HT1080 (cell line): ENCODE data around the gene FAAP100. TPM values are rescaled to one million over a fixed set of nuclear protein-coding genes. Genes with fewer than 3 reads are reported as not detected.

Experiments used
- DNase-seq: peaks from one replicate; pipeline ENCODE4 v3.0.0-alpha.2; 2015; ENCODE audit warnings: low read depth
- total RNA-seq: library from RNA; depleted of rRNA; stranded (reverse); fragments of >200 nt; shearing (Covaris generic); gene quantifications from 2 replicates; pipeline ENCODE4 v1.2.3, GENCODE V29; 2014

The FAAP100 gene
- total RNA-seq, 1 experiment from 2014 or later, result 31.6 TPM

DNA sequence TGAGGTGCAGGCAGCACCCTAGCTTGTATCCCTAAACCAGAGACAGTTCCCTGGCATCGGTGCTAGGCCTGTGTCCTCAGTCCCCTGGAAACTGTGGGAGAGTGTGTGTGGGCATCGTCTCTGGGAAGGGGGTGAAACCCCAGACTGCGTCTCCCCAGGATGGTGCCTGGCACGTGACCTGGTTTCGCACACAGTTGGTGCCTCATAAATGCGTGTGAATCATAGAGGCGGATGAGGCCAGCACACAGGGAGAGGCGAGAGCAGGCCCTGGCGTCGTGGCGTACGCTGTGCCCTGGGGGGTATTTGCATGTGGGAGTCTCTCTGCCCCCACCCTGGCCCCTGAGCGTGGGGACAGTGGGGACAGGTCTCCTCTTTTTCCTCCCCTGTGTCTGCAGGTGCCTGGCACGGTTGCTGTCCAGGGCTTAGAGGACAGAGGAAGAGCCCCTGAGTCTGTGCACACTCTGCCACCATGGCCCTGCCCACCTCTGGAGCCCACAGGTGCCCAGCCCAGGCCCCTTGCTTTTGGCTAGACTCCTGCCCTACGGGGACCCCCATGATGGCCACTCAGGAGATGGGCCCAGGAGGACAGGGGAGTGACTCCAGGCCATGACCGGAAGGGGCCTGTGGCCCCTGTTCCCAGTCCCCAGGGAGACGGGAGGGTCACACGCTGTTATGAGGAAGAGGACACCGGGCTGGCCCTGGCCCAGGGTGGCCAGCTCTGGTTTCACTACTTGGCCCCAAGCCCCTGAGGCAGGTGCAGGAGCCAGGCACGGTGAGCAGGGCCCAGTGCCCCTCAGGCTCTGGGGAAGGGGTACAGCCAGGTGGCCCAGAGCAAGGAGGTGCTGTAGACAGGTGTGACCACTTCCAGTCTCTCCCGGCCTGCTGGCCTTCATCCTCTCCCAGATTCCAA is 25.2 kb downstream of the FAAP100 start:
- no peak for DNase-seq

DNA sequence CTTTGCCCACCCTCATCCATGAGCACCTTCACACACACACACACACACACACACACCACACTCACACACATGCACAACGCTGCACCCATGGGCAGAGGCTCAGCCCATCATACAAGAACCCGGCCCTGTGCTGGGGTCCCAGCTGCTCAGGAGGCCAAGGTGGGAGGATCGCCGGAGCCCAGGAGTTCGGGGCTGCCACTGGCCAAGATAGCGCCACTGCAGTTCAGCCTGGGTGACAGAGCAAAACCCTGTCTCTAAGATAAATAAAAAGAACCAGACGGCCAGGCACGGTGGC is 27.3 kb downstream of the FAAP100 start:
- no peak for DNase-seq

DNA sequence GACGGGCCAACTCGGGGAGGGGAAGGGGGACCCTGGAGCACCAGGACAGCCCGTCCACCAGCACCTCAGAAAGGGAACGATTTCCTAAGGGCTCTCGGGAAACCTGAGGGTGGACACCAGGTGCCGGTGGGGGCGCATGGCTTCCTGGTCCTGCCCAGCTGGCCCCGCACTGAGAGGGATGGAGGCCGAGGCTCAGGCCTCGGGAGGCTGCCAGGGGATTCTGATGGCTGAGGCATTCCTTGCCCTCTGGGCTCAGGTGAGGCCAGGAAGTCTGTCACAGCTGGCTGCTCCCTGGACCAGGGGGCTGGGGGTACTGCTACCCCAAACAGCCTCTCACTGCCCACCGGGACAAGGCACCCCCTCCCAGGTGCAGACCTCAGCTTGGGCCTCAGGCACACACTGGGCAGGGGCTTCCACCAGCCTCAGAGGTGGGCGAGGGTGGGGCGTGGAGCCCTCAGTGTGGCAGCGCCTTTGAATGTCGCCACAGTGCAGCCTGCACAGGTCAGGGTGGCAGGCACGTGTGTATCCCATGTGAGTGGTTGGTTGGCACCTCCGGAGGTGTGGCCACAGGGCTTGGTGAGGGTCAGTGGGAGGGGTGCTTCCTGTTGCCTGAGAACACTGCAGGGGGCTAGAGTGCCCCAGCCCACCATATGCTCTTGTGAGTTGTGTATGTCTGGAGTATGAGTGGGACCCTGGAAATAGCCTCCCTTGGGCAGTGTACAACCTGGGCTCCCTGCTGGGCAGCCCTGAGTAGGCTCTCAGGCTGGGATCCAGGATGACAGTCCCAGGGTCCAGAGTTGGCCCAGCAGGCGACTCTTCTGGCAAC is 27.9 kb downstream of the FAAP100 start:
- no peak for DNase-seq

DNA sequence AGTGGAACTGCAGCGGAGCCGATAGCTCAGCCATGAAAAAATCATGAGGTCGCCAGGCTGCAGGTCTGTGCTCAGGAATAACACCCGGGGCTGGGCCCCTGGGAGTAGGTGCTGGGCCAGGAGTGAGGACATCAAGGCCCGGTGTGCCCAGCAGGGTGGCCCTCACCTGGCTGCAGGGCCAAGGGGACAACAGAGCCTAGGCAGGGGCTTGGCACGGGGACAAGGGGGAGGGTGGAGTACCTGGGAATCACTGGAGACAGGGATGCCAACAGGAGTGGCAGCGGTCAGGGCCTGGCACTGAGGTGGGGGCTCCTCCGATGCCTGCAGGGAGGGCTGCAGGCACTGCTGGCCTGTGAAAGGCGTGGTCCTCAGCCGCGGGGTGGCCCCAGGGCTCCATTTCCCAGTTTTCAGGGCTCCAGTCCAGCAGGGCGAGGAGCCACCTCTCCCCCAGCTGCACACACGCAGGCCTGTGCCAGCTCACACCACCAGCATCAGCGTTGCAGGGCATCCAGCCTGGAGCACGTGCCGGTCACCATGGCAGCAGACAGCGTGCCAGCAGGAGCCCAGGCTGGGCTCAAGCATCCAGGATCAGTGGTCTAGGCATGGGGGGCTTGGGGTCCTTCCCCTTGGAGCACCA is 28.6 kb downstream of the FAAP100 start:
- peak; percentile 56 for DNase-seq

DNA sequence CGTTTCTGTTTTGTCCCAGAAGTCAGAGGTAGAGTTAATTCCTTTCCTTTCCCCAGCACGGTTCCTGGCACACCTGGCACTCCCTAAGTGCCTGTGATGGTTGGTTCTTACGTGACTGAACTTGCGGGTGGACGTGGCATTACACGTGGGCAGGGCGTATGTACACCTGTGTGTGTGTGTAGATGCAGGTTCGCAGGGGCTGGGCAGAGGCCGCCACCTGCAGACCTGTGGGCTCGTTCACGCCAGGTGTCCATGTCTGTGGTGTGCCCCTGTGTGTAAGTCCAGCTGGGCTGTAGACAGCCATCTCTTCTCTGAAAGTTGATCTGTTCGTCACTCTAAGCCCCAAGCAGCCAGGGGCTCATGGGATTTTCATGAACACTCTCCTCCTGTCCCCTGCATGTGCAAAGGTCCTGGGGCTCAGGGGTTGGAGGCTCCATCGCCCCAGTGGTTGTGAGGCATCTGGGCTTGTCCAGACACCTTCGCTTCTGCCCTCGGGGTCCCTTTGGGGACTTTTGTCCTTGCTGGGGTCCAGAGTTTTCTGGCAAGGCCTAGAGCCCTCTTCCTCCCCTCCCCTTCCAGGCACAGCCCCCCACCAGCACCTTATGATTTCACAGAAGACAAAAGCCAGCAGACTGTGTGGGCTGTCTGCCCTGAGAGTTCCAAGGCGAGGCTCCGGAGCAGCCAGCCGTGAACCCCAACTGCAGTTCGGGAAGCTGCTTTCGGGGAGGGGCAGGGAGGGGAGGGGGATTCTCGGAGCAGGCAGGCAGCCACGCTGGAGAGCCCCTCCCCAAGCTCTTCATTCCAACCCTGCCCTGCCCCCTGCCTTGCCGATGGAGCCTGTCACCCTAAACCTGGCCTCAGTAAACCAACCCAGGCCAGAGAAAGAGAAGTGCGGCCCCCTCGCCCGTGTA is 29.4 kb downstream of the FAAP100 start:
- DNase-seq, result no peak

DNA sequence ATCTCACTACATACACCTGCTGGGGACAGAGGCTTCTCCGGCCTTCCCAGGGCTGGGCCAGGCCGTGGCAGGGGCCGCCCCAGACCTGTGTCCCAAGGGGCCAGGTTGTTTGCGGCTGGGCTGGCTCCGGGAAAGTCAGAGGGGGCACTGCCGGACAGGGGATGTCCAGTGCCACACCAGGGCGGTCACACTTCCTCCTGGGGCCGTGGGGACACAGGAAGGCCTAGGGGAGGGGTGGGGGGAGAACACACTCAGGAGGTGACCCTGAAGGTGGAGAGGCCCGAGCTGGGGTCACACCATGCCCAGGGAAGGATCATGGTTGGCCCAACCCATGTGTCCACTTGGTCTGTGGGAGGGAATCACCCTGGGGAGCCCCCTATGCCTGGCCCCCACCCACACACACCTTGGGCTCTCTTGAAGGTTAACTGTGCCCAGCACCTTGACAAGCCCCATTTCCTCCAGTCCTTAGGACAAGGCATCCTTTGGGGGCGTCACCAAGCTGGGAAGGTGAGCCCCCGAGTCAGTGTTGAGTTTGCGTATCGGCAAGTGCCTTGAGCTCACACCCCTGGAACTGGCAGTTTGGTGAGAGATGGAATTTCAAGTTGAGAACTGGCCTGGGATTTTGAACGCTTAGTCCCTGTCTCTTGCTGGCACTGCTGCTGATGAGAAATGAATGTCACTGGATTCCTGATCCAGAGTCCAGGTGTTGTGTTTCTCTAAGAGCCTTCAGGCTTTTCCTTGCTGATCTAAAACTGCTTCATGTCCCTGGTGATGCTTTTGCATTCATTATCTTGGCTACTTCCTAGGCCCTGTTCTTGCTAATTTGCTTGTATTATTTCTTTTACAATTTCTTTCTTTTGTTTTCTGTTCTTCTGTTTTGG is 31.9 kb downstream of the FAAP100 start:
- DNase-seq, result no peak

DNA sequence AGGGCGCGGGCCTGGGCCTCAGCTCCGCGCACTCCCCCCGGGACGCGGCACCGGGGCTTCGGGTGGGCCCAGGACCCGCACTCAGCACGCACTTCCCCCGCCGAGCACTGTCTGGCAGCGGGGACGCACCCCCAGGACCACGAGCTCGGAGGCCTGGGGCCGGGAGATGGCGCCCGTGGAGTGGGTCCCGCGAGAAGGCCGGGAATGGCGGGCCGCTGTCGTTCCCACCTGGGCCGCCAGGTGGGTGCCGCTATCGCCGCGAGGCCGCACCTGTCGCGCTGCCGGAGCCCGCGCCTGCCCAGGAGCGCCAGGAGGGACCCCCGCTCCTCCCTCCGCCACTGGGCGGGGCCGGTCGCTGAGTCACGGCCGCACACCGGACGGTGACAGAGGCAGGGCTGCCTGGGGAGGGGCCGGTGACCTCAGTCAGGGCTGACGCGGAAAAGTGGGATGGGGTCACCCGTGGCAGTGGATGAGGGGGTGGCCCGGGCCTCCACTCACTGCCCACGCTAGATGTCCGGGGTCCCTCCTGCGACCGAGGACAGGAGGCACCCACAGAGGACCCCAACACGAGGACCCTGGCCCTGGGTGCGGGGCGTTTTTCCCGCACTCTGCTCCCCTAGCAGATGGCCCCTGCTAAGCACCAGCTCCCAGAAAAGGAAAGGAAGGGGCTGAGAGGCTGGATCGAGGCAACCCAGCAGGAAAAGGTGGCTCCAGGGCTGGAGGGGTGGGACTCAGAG is 32.7 kb downstream of the FAAP100 start:
- DNase-seq, result no peak

DNA sequence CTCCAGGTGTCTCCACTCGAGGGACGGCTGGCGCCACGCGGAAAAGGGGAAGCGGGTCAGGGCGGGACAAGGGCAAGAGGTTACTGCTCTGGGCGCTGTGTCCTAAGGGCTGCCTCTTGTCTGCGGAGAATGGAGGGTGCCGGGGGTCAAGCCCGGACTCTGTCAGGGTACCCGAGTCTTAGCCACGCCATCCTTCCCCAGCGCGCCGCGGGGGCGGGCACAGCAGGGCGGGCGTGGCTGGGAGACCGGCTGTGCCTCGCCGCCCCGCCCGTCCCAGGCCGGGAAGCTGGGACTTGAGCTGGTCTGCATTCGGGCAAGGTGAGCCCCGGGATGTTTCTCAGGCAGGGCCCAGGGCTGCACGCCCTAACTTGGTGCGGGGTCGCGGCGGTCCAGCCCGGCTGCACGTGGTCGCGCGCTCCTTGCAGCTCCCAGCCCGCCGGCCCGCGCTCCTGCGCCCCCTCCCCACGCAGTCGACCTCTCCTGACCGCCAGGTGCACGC is 33.3 kb downstream of the FAAP100 start:
- no peak for DNase-seq

DNA sequence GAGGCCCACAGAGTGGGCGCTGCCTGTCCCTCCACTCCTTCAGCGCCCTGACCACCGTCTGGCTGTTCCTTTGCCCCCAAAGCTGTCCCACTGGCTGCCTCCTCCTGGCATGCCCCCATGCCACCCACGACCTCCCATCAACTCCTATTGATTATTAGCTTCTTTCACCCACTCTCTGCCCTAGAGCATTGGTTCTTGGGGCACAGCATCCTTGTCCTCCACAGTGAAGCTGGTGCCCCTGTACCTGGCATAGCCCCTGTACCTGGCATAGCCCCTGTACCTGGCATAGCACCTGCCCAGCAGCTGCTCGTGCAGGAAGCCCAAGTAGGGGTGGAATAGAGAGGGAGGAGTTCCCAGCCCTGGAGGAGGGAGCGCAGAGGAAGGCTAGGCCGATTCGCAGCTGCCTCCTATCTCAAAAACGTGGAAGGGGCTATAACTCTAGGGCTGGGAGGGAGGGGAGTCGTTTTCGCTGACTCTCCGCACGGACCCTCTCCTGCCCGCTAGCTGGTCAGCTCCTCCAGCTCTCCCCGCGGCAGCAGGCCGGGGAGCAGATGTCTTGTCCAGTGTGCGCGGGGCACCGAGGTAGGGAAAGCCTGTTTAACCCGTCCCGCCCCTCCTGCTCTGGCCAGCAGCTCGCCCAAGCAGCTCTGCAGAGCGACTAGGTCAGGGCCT is 33.9 kb downstream of the FAAP100 start:
- no peak for DNase-seq

DNA sequence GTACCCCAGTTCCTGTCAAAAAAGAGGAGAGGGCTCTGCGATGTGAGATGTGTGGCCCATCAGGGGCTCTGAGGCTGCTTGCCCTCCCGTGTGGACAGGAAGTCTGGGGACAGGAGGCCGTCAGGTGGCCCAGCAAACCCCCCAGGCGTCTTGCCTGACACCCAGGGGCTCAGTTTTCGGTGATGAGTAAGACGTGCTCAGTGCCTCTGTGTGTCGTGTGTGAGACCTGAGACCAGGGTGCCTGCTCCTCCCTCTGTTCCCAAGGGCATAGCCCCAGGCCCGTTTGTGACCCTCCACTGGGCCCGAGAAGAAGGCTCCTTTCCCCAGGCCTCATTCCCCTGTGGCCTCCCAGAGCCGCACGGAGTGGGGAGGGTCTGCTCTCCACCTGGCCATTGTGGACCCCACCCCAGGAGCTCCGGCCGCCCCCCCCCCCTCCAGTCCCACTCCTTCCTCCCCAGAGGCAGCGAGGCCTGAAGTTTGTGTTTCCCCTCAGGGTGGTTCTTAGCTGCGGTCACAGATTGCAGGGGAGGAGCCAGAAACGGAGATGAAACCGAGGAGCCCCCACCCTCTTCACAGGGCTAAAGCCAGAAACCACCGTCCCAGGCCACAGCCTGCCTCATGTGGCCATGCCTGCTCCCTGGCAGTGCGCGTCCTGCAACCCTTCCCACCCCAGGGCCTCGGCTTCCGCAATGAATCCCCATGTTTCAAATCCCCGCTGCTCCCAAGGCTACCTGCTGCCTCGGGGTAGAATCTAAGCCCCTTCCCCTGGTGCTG is 34.6 kb downstream of the FAAP100 start:
- DNase-seq, result no peak

DNA sequence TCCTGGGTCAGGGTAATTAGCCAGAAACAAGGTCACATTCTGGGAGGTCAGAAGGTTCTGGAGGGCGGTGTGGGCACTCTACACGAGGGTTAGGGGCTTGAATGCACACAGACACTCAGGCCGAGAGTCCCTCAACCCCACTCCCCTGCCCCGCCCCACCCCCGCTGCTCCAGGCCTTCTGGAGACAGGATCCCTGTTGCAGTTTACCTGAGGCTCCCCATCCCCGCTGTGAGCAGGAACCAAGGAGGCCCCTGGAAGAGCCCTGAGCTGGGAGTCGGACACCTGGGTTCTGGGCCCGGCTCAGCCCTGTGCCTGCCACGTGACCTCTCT is 35.2 kb downstream of the FAAP100 start:
- DNase-seq, result no peak

DNA sequence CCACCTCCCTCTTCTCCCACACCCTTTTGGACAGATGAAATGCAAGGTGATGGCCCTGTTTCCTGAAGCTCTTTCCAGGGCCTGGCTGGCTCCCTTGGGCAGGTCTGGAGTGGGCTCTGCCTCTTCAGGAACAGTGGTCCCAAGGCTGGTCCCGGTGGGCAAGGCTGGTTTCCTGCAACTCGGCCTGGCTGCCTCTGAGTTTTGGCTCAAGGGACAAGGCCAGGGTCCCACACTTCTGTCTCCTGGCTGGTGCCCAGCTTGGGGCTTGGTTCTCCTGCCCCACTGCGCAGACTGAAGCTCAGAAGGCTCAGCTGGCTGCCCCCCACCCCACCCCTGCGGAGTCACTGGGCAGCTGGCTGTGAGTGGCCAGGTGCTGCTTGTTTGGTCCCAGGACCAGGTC is 35.7 kb downstream of the FAAP100 start:
- DNase-seq, result no peak

DNA sequence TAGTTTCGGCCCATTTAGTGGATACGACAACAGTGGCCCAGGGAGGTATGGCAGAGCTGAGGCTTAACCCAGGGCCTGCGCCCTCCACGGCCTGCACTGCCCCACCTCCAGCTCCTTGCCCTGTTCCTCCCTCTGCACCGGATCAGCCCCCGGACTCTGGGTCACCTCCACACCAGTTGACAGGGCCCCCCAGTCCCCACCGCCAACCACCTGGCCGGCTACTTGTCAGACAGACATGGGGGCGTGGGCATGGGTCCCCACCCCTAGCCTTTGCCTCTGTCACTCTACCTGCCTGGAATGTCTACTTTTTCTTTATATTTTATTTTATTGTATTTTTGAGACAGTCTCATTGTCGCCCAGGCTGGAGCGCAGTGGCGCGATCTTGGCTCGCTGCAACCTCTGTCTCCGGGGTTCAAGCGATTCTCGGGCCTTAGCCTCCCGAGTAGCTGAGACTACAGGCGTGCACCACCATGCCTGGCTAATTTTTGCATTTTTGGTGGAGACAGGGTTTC is 36.6 kb downstream of the FAAP100 start:
- no peak for DNase-seq

DNA sequence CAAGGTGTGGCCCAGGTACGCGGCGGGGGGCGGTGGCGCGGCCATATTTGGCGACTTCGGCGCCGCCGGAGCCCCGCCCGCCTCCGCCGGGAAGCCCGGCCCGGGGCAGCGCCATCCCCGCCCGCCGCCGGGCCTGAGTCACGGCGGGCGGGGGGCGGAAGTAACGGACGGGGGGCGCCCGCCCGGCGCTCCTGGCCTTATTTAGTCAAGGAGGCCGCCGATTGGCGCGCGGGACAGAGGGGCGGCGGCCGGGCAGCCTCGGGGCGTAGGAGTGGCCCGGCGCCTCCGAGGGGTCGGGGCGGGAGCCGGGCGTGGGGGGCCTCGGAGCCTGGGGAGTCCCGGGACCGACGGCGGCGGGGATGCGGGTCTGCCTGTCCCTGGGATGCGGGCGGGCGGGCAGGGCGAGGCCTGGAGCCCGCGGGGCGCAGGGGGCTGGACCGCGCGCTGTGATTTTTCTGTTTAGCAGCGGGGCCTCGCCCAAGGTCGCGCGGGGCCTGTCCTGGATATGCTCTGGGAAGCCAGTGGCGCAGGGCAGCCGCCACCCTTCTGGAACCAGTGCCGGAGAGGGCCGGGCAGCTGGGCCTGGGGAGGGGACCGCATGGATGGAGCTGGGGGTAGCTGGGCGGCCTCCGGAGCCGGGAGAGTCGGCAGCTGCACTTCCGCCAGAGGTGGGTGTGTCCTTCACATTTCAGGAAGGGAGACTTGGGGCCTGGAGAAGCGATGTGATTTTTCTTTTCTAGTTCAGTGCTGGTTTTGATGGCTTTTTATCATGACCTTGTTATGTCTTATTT is 37.2 kb downstream of the FAAP100 start:
- DNase-seq, result peak; percentile 83

DNA sequence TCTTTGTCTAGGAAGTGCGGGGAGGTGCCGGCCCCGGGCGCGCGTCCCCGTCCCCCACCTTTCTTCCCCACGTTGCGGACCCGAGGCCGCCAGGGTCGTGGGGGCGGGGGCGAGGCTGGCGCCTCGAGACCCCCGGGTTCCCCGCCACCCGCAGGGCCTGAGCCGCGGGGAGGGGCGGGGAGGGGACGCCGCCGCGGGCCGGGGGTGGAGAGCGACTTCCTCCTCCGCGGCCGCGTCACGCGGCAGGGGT is 37.7 kb downstream of the FAAP100 start:
- no peak for DNase-seq

DNA sequence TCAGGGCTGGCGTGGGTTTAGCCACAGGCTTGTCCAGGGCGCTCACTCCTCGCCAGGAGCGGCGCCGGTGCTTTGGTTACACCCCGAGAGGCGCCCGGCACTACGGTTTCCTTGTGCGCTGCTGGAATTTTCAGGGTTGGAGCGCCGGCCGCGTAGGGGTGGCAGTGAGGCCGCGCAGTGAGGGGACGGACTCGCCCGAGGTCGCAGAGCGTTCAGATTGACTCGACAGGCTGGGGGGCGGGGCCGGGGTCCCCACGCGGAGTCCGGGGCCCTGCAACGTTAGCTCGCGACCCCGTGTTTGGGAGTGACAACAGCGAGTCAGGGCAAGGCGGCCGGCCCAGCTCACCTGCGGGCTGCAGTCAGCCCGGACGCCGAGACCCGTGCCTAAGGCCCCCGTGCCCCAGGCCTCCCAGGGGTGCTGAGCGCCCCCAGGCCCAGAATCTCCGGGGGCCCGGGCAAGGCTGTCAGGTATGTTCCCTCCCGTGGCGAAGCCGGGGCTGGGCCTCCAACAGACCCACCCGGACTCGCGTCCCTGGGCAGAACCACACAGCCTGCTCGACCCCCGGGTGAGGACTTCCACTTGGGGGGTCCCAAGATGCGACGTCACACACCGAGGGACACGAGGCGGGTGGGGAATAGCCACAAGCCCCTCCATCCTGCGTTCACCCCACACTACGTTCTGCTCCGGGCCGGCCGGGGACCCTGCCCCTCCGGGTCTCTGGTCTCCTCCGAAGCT is 38.2 kb downstream of the FAAP100 start:
- DNase-seq, result peak; percentile 71

DNA sequence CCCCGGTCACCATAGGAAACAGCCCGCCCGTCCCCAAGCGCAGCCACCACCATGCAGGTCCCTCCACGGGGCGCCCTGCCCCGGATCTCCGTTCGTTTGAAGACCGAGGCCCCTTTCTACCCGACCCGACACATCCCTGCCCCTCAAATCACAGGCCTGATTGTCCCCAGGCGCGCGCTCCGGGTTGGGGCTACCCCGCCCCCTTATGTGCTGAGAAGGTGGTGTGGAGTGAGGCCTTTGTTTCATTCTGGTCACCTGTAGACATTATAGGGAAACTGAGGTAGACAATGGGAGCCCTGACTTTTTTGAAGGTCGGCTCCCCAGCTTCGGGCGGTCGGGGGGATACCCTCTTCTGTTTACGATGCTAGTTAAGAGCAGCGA is 38.8 kb downstream of the FAAP100 start:
- DNase-seq, result peak; percentile 81
